ENCODE results near the gene RPS6KA1. TPM values are rescaled to one million over a fixed set of nuclear protein-coding genes. Genes with fewer than 3 reads are reported as not detected.

Gene RPS6KA1
- total RNA-seq, result 15.2 and 25.1 TPM in 2 replicates

DNA sequence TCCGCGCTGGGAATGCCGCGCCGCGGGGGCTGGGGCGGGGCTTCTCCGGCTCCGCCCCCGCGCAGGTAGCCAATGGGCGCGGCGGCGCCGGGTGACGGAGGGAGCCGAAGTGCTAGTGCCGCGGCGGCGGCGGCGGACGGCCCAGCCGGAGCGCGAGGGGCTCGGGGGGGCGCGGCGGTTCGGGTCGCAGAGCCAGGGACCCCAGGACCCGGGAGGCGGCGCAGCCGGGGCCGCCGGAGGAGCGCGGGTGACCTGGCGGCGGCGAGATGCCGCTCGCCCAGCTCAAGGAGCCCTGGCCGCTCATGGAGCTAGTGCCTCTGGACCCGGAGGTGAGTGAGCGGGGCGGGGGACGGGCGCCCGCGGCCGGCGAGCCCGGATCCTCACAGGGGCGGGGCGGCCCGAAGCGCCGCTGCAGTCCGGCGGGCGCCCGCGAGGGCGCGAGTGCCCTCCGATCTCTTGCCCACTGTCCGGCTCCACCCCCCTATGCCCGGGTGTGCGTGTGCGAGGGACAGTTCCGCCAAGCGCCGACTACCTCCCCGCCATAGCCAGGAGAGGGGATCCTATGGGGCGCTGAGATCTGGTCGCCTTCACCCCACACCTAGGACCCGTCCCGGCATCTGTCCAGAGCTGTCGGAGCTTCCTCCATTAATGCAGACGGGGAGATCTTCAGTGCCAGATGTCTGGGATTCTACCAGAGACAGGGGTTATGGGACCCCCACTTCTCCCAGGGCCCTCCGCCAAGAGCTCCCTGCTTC lies at the start of gene RPS6KA1:
RPS6KA1 (plus strand) TSS at position 107 of the 755 bp plus-strand sequence; CDS start at position 267, 160 bp downstream.

Other genes with a start within 250 kb of the RPS6KA1 start
- 206 and 215 TPM in 2 replicates for gene SH3BGRL3, start 249.7 kb upstream of the RPS6KA1 start, total RNA-seq
- 3.5 and 7.8 TPM in 2 replicates for gene UBXN11, start 223.1 kb upstream of the RPS6KA1 start, total RNA-seq
- gene CD52, start 211.8 kb upstream of the RPS6KA1 start, total RNA-seq, result 0.71 TPM in 1 of 2 replicates, not detected in the other
- not detected in 2 replicates for gene CRYBG2, start 175.6 kb upstream of the RPS6KA1 start, total RNA-seq
- gene ZNF683, start 157.0 kb upstream of the RPS6KA1 start, total RNA-seq, result not detected in 2 replicates
- gene LIN28A, start 118.9 kb upstream of the RPS6KA1 start, total RNA-seq, result not detected in 2 replicates
- gene DHDDS, start 97.4 kb upstream of the RPS6KA1 start, total RNA-seq, result 65.4 and 85.6 TPM in 2 replicates
- 648 and 658 TPM in 2 replicates for gene HMGN2, start 57.3 kb upstream of the RPS6KA1 start, total RNA-seq
- gene ARID1A, start 166.3 kb downstream of the RPS6KA1 start, total RNA-seq, result 19.0 and 19.3 TPM in 2 replicates